Transverse colon (tissue), 4 donors: ENCODE measurements around the gene WFS1. TPM values are rescaled to one million over a fixed set of nuclear protein-coding genes. Genes with fewer than 3 reads are reported as not detected.

Source experiments
- DNase-seq: peaks from one replicate; pipeline ENCODE4 v3.0.0-alpha.2; 2019
- H3K27ac ChIP-seq, 4 donors: fragments of 200-600 bp; sonication (generic); 2 replicates each; pipeline ENCODE4 v1.5.1; 2016 to 2018; ENCODE audit warnings: inconsistent platforms in 4 of 4
- H3K27me3 ChIP-seq: fragments of 200-600 bp; sonication (generic); 2 replicates; pipeline ENCODE4 v1.5.1; 2017; ENCODE audit warnings: inconsistent platforms
- H3K36me3 ChIP-seq, 4 donors: fragments of 200-600 bp; sonication (generic); 2 replicates each; pipeline ENCODE4 v1.5.1; 2017 to 2019; ENCODE audit warnings: inconsistent platforms in 4 of 4
- H3K4me1 ChIP-seq, 4 donors: fragments of 200-600 bp; sonication (generic); 2 replicates each; pipeline ENCODE4 v1.5.1; 2017 to 2020; ENCODE audit warnings: inconsistent platforms in 4 of 4
- H3K4me3 ChIP-seq, 4 donors: fragments of 200-600 bp; sonication (generic); 1 replicate in 1 of 4; 2 replicates in 3 of 4; pipeline versions ENCODE4 v1.5.1 to v1.6.1; 2017 to 2019; ENCODE audit warnings: inconsistent platforms in 4 of 4
- H3K9me3 ChIP-seq, 2 donors: fragments of 200-600 bp; sonication (generic); 2 replicates each; pipeline ENCODE4 v1.5.1; 2017 to 2019; ENCODE audit warnings: inconsistent platforms in 2 of 2
- EP300 ChIP-seq: sonication (generic); formaldehyde crosslinking; IDR thresholded peaks from one replicate; pipeline ENCODE4 v1.6.1; 2017; ENCODE audit warnings: antibody characterized with exemption, low read depth
- POLR2A ChIP-seq: fragments of 450-650 bp; IDR thresholded peaks from one replicate; pipeline ENCODE4 v1.6.1; 2016; ENCODE audit warnings: antibody characterized with exemption, mild to moderate bottlenecking, moderate library complexity
- POLR2AphosphoS5 ChIP-seq, 3 donors: sonication (generic); formaldehyde crosslinking; IDR thresholded peaks; one replicate each; pipeline ENCODE4 v1.6.1; 2016; ENCODE audit warnings: antibody characterized with exemption in 3 of 3
- WGBS, 2 donors: methylation state at CpG; one replicate each; pipeline ENCODE4 v1.1.5; 2018; ENCODE audit warnings: low coverage in 1 of 2; 5-methylcytosine and 5-hydroxymethylcytosine counted together
- in situ Hi-C, 4 donors: fragments of 200-750 bp; cut with MboI; loops; one replicate each; pipeline versions ENCODE4 v1.15.0 to v1.15.1; 2017; ENCODE audit warnings: low sequenced_read_pairs in 3 of 4, low pct_ligation_motif_present in 1 of 4, low pct_unique_long_range_greater_than_20kb in 1 of 4
- intact Hi-C: fragments of 100-400 bp; cut with DNase I; formaldehyde crosslinking; loops from one replicate; pipeline ENCODE4 v1.15.1; 2023; ENCODE audit warnings: low total_unique reads
- total RNA-seq, 4 donors: library from RNA; depleted of rRNA; stranded (reverse); fragments of >200 nt; gene quantifications; one replicate each; pipeline ENCODE4 v1.1.0, GENCODE V29; 2016
- TF ChIP-seq, protein P1 (sequence below), 5 experiments: fragments of 200-600 bp in 3 of 5; fragments of 450-650 bp in 2 of 5; sonication (generic) in 3 of 5; IDR thresholded peaks; 1 replicate in 2 of 5; 2 replicates in 3 of 5; pipeline ENCODE4 v1.5.1; 2016 to 2017; ENCODE audit warnings: antibody characterized with exemption in 5 of 5, inconsistent platforms in 3 of 5, mild to moderate bottlenecking in 2 of 5, moderate library complexity in 1 of 5

WFS1 gene
- total RNA-seq, 4 donors from 2014 or later = 11.5 to 23.5 (median 20.8) TPM

DNA sequence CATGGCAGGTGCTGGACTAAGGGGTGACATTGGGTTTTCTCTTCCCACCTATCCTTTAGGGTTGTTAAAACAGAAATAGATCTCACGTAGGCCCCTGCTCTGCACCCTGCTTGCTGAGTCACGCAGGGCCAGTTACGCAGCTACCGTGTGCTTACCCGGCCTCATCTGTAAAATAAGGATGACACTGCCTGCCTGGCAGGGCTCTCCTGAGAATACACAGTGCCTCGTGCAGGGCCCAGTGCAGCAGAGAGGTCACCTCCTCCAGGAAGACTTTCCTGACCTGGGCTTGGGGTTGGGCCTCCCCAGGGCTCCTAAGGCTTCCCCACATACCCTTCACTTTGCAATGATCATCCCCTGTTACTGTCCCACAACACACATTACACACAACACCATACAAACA is 35.7 kb upstream of the WFS1 start:
- Histone ChIP-seq H3K9me3 (no peaks in the 10 kb centered on the region), H3K27me3 (peaks cover 3% of the 10 kb centered on the region), H3K36me3 (no peaks in the 10 kb centered on the region), H3K27ac (no peak overlapping the region), H3K4me1 (no peaks in the 10 kb centered on the region), H3K4me3 (no peak overlapping the region)
- intact Hi-C loops = no loop called here
- no peak for TF ChIP-seq POLR2AphosphoS5 (IDR thresholded peaks at IDR 0.05)
- TF ChIP-seq, protein P1, sequence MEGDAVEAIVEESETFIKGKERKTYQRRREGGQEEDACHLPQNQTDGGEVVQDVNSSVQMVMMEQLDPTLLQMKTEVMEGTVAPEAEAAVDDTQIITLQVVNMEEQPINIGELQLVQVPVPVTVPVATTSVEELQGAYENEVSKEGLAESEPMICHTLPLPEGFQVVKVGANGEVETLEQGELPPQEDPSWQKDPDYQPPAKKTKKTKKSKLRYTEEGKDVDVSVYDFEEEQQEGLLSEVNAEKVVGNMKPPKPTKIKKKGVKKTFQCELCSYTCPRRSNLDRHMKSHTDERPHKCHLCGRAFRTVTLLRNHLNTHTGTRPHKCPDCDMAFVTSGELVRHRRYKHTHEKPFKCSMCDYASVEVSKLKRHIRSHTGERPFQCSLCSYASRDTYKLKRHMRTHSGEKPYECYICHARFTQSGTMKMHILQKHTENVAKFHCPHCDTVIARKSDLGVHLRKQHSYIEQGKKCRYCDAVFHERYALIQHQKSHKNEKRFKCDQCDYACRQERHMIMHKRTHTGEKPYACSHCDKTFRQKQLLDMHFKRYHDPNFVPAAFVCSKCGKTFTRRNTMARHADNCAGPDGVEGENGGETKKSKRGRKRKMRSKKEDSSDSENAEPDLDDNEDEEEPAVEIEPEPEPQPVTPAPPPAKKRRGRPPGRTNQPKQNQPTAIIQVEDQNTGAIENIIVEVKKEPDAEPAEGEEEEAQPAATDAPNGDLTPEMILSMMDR (IDR thresholded peaks at IDR 0.05) = no peak
- TF ChIP-seq POLR2A = no peak
- no peak for TF ChIP-seq EP300
- no peak for DNase-seq
- in situ Hi-C loops = no loop called here
- 82% methylated on average over 6 of the region's 6 CpGs; no CpG with 5 or more reads in 1 of the 2 donors for WGBS, 2 donors

DNA sequence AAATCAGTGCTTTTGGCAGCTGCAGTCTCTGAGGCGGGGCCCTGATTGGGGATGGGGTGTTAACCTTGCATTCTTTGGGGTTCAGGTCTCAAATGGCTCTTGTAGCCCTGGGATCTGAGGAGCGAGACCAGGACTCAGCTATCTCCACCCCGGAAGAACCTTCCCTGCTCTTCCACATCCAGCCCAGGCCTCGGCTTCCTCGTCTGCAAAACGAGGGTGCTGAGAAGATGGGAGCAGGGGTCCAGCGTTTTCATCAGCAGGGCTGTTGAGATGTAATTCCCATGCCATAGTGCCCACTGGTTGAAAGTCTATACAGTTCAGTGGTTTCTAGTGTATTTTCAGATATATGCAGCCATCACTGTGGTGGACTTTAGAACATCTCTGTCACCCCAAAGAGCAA is 34.6 kb upstream of the WFS1 start:
- Histone ChIP-seq H3K27me3 (no peaks in the 10 kb centered on the region), H3K4me3 (no peak overlapping the region), H3K4me1 (no peaks in the 10 kb centered on the region), H3K27ac (no peak overlapping the region), H3K9me3 (no peaks in the 10 kb centered on the region), H3K36me3 (no peaks in the 10 kb centered on the region)
- no peak for DNase-seq
- 86% methylated on average over 7 of the region's 7 CpGs; no CpG with 5 or more reads in 1 of the 2 donors for WGBS, 2 donors
- intact Hi-C loops (no loop called here), in situ Hi-C loops (no loop called here)
- no peak for TF ChIP-seq EP300
- TF ChIP-seq POLR2AphosphoS5 (IDR thresholded peaks at IDR 0.05) = no peak
- TF ChIP-seq, protein P1 (IDR thresholded peaks at IDR 0.05) = no peak
- TF ChIP-seq POLR2A = no peak

- H3K4me1 ChIP-seq = no peaks in the 10 kb centered on the region
- no peaks in the 10 kb centered on the region for H3K36me3 ChIP-seq
- H3K4me3 ChIP-seq = no peak overlapping the region
- no peak overlapping the region for H3K27ac ChIP-seq
- in situ Hi-C loops = no loop called here
- TF ChIP-seq, protein P1 (IDR thresholded peaks at IDR 0.05) = no peak
- TF ChIP-seq POLR2A = no peak
- no peak for TF ChIP-seq POLR2AphosphoS5 (IDR thresholded peaks at IDR 0.05)
- TF ChIP-seq EP300 = no peak
- no peaks in the 10 kb centered on the region for H3K27me3 ChIP-seq
- WGBS, 2 donors = 48 to 61% methylated on average over 16 to 17 of the region's 17 CpGs
- H3K9me3 ChIP-seq = no peaks in the 10 kb centered on the region
- DNase-seq = no peak
- intact Hi-C loops = no loop called here
Observed at GRCh38 chr4:6235901-6236640, 33.6 kb upstream of the WFS1 start.

DNA sequence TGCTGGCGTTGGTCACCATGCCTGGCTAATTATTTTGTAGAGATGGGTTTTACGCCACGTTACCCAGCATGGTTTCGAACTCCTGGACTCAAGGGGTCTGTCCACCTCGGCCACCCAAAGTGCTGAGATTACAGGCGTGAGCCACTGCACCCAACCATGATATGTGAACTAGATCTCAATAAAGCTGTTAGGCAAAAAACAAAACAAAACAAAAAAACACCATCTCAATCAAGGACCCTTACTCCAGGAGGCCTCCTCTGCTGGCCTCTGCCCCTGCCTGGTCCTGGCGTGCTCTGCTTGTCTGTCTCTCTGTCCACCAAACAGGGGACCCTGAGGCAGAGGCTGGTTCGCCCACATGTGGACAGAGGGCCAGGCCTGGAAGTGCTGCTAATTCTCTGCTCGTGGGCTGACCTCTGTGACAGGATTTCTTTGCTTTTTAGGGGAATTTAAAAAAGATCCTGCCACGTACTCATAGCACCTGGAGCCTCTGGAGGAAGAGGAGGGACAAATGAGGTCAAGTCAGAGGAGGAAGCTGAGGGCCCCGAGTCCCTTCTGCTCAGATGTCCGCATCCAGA is 32.7 kb upstream of the WFS1 start:
- no peak for DNase-seq
- no peak for TF ChIP-seq POLR2AphosphoS5 (IDR thresholded peaks at IDR 0.05)
- TF ChIP-seq EP300 = no peak
- TF ChIP-seq POLR2A = no peak
- TF ChIP-seq, protein P1 (IDR thresholded peaks at IDR 0.05) = no peak
- no peak overlapping the region for H3K27ac ChIP-seq
- H3K27me3 ChIP-seq = no peaks in the 10 kb centered on the region
- 70% methylated on average over 12 of the region's 12 CpGs; no CpG with 5 or more reads in 1 of the 2 donors for WGBS, 2 donors
- no peaks in the 10 kb centered on the region for H3K9me3 ChIP-seq
- no peaks in the 10 kb centered on the region for H3K36me3 ChIP-seq
- intact Hi-C loops (no loop called here), in situ Hi-C loops (no loop called here)
- H3K4me1 ChIP-seq = no peaks in the 10 kb centered on the region
- no peak overlapping the region for H3K4me3 ChIP-seq
